GM21717 (cell line): ENCODE data around the gene CRISP1.
A peak's percentile ranks its signal among the peaks of the same experiment; 100 is the strongest.
"Not testable (repeated sequence)": the region's sequence is repeated elsewhere in the genome, so short reads cannot be mapped to it uniquely, and the experiment has no call there.

Experiments
- ATAC-seq: cut with Tn5 transposase; IDR thresholded peaks from one replicate; pipeline ENCODE4 v1.9.1; 2021; ENCODE audit warnings: mild to moderate bottlenecking, moderate library complexity; ENCODE audit not compliant: unreplicated experiment

Gene CRISP1

GRCh38 chr6:49841424-49841823 lies 24.9 kb downstream of the CRISP1 start:
- no peak for ATAC-seq

- no peak for ATAC-seq
Observed at GRCh38 chr6:49839957-49840356, 26.4 kb downstream of the CRISP1 start.

GRCh38 chr6:49839162-49839561 lies 27.2 kb downstream of the CRISP1 start:
- ATAC-seq: no peak

- no peak for ATAC-seq
Observed at GRCh38 chr6:49835140-49835539, 31.2 kb downstream of the CRISP1 start.

DNA sequence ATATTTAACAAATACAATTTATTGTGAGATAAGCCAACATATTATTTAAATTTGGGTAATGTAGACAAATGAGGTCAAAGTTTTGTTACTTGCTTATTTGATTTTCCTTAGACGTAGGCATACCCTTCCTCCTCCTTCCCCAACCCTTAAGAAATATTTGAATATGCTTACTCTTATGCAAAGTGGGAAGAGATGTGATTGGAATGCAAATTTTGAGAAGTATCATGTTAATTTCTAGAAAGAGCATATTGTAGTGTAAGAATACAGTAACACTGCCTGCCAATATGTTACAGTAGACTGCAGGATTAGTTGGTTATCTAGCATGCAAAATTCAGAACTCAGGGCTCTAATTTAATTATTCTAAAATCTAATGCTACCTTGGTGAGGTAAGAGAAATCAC lies 32.9 kb downstream of the CRISP1 start:
- ATAC-seq: no peak

GRCh38 chr6:49826743-49827406 lies 39.5 kb downstream of the CRISP1 start:
- ATAC-seq: peak; percentile 84

GRCh38 chr6:49815166-49815565 lies 51.2 kb downstream of the CRISP1 start:
- ATAC-seq: no peak

- no peak for ATAC-seq
Observed at GRCh38 chr6:49813248-49813647, 53.1 kb downstream of the CRISP1 start.

DNA sequence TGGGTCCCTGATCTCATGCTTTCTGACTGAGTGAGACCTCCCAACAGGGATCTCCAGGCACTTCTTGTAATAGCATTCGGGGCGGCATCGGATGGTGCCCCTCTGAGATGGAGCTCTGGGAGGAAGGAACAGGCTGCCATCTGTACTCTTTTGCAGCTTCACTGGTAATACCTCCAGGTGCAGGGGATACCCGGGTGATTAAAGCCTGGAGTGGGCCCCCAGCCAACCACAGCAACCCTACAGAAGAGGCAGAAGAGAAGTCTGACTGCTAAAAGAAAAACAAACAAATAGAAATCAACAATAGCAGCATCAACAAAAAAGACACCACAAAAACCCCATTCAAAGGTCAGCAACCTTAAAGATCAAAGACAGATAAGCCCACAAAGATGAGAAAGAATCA lies 60.2 kb downstream of the CRISP1 start:
- no peak for ATAC-seq

DNA sequence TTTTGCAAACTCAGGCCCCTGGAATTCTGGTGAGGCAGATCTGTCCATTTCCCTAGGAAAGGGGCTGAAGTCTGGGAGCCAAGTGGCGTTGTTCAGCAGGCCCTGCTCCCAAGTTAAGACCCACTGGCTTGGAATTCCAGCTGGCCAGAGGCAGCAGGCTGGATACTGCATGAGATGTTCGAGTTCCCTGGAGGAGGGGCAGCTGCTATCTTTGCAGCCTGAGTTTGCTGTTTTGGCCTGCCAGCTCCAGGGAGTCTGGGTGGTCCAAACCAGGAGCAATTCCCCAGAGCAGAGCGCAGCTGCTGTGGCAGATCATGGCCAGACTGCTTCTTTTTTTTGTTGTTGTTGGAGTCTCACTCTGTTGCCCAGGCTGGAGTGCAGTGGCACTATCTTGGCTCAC lies 61.1 kb downstream of the CRISP1 start:
- ATAC-seq: no peak

- ATAC-seq: no peak
Observed at GRCh38 chr6:49801525-49801924, 64.8 kb downstream of the CRISP1 start.

GRCh38 chr6:49799090-49799489 lies 67.2 kb downstream of the CRISP1 start:
- ATAC-seq: no peak

- not testable (repeated sequence) for ATAC-seq
Observed at GRCh38 chr6:49796842-49797455, 69.4 kb downstream of the CRISP1 start.

DNA sequence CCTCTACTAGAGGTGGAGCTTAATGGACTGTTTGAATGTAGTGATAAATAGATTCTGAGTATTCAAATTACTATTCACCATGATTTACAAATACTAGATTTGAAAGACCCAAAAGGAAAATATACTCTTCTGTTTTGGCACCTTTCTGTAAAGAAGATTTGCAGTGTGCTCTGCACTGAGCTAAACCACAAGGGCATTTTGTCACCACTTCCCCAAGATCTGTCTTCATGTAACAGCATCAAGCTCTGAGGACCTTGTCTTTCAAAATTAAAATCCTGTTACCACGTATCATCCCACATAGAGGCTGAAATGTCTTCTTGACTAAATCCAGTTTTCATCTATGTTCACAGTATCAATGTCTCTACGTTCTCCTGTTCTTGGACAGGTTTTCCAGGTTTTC lies 76.0 kb downstream of the CRISP1 start:
- ATAC-seq: no peak

GRCh38 chr6:49787176-49787575 lies 79.2 kb downstream of the CRISP1 start, which contains the start of gene PGK2:
Gene PGK2, minus strand, starts transcription at chr6:49787285. Its CDS starts 98 bp downstream, at chr6:49787187.
- ATAC-seq: no peak

DNA sequence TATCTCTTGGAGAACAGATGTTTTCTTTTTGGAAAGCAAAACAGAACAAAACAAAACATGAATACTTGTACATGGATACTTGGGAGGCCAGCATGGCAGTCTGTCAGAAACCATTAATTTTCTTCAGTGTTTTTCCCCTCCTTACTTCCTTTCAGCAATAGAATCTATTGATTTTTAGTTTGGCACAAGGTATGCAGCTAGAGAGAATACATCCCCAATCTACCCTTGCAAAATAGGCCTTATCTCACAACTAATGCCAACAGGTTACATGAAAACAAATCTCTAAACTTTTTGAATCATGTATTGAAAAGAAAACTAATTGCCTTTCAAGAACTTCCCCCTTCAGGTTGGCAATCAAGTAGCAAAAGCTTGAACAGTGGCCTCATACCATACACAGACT lies 82.1 kb downstream of the CRISP1 start:
- ATAC-seq: no peak
